Prostate gland (tissue), 2 donors: ENCODE measurements around the gene LCOR. TPM values are rescaled to one million over a fixed set of nuclear protein-coding genes. Genes with fewer than 3 reads are reported as not detected.

Experiments
- DNase-seq: peaks from one replicate; pipeline ENCODE4 v3.0.0-alpha.2; 2019; ENCODE audit warnings: low spot score
- H3K27ac ChIP-seq, 2 donors: fragments of 200-600 bp; sonication (generic); 2 replicates each; pipeline ENCODE4 v1.5.1; 2017 to 2019
- H3K27me3 ChIP-seq: fragments of 200-600 bp; sonication (generic); replicated peaks from 2 replicates; pipeline ENCODE4 v1.5.1; 2019; ENCODE audit not compliant: insufficient read depth
- H3K36me3 ChIP-seq, 2 donors: fragments of 200-600 bp; sonication (generic); 1 replicate in 1 of 2; 2 replicates in 1 of 2; pipeline versions ENCODE4 v1.5.1 to v1.8.1; 2017 to 2019
- H3K4me1 ChIP-seq: fragments of 200-600 bp; sonication (generic); replicated peaks from 2 replicates; pipeline ENCODE4 v1.5.1; 2019
- H3K4me3 ChIP-seq, 2 donors: fragments of 200-600 bp; sonication (generic); 2 replicates each; pipeline ENCODE4 v1.5.1; 2017 to 2019
- H3K9me3 ChIP-seq: fragments of 200-600 bp; sonication (generic); 2 replicates; pipeline ENCODE4 v1.5.1; 2017
- CTCF ChIP-seq, 4 experiments: fragments of 200-600 bp in 2 of 4; fragments of 450-650 bp in 2 of 4; sonication (generic) in 2 of 4; IDR thresholded peaks; 1 replicate in 3 of 4; 2 replicates in 1 of 4; pipeline ENCODE4 v1.5.1; 2016 to 2019; ENCODE audit warnings: antibody characterized with exemption in 4 of 4, mild to moderate bottlenecking in 2 of 4, moderate library complexity in 2 of 4
- POLR2A ChIP-seq: fragments of 450-650 bp; IDR thresholded peaks from one replicate; pipeline ENCODE4 v1.6.1; 2016; ENCODE audit warnings: antibody characterized with exemption, mild to moderate bottlenecking
- POLR2AphosphoS5 ChIP-seq: sonication (generic); formaldehyde crosslinking; IDR thresholded peaks from one replicate; pipeline ENCODE4 v1.6.1; 2017; ENCODE audit warnings: antibody characterized with exemption
- WGBS: methylation state at CpG from one replicate; pipeline ENCODE4 v1.1.5; 2018; 5-methylcytosine and 5-hydroxymethylcytosine counted together
- intact Hi-C: fragments of 100-400 bp; cut with DNase I; formaldehyde crosslinking; loops from one replicate; pipeline ENCODE4 v1.14.2; 2022
- total RNA-seq, 2 donors: library from RNA; depleted of rRNA; stranded (reverse); fragments of >200 nt; gene quantifications; one replicate each; pipeline ENCODE4 v1.1.0, GENCODE V29; 2016

LCOR gene
- total RNA-seq, 2 donors from 2014 or later, result 32.8 to 40.0 TPM

GRCh38 chr10:97015240-97015639, 183.1 kb downstream of the LCOR start:
- no peaks in the 10 kb centered on the region for H3K9me3 ChIP-seq
- no peak for TF ChIP-seq POLR2A
- TF ChIP-seq CTCF (IDR thresholded peaks at IDR 0.05), result no peak
- TF ChIP-seq POLR2AphosphoS5, result no peak
- intact Hi-C loops, result no loop called here
- H3K36me3 ChIP-seq, result no peaks in the 10 kb centered on the region
- no peak overlapping the region for H3K27ac ChIP-seq
- H3K4me3 ChIP-seq, result no peak overlapping the region
- DNase-seq, result no peak
- no peaks in the 10 kb centered on the region for H3K27me3 ChIP-seq
- 22% methylated on average over 1 of the region's 1 CpG for WGBS
- H3K4me1 ChIP-seq, result no peaks in the 10 kb centered on the region

GRCh38 chr10:97016728-97017473, 184.8 kb downstream of the LCOR start:
- H3K27me3 ChIP-seq, result no peaks in the 10 kb centered on the region
- no peak overlapping the region for H3K27ac ChIP-seq
- no peaks in the 10 kb centered on the region for H3K4me1 ChIP-seq
- TF ChIP-seq POLR2A, result no peak
- no peak for TF ChIP-seq CTCF (IDR thresholded peaks at IDR 0.05)
- no peak for TF ChIP-seq POLR2AphosphoS5
- 86% methylated on average over 15 of the region's 15 CpGs for WGBS
- no peaks in the 10 kb centered on the region for H3K36me3 ChIP-seq
- no peak overlapping the region for H3K4me3 ChIP-seq
- intact Hi-C loops, result no loop called here
- DNase-seq, result no peak
- no peaks in the 10 kb centered on the region for H3K9me3 ChIP-seq

- no peak for TF ChIP-seq POLR2AphosphoS5
- no peak for TF ChIP-seq CTCF (IDR thresholded peaks at IDR 0.05)
- no peak for TF ChIP-seq POLR2A
- no peak for DNase-seq
- Histone ChIP-seq H3K9me3 (no peaks in the 10 kb centered on the region), H3K27me3 (no peaks in the 10 kb centered on the region), H3K4me1 (no peaks in the 10 kb centered on the region), H3K36me3 (no peaks in the 10 kb centered on the region), H3K4me3 (no peak overlapping the region), H3K27ac (no peak overlapping the region)
- 97% methylated on average over 5 of the region's 5 CpGs for WGBS
- intact Hi-C loops, result no loop called here
These were observed 185.4 kb downstream of the LCOR start for GRCh38 chr10:97017474-97017903.

GRCh38 chr10:97018251-97019212, 186.4 kb downstream of the LCOR start:
- no peak overlapping the region for H3K4me3 ChIP-seq
- no peak for TF ChIP-seq POLR2A
- no peak for TF ChIP-seq POLR2AphosphoS5
- TF ChIP-seq CTCF (IDR thresholded peaks at IDR 0.05), result no peak
- WGBS, result 92% methylated on average over 17 of the region's 18 CpGs
- H3K9me3 ChIP-seq, result no peaks in the 10 kb centered on the region
- no peak for DNase-seq
- H3K4me1 ChIP-seq, result no peaks in the 10 kb centered on the region
- intact Hi-C loops, result no loop called here
- no peaks in the 10 kb centered on the region for H3K36me3 ChIP-seq
- H3K27ac ChIP-seq, result no peak overlapping the region
- no peaks in the 10 kb centered on the region for H3K27me3 ChIP-seq
